GM12878 (cell line): ENCODE results near the gene P4HA3. TPM values are rescaled to one million over a fixed set of nuclear protein-coding genes. Genes with fewer than 3 reads are reported as not detected.

ENCODE experiments used
- ATF7 ChIP-seq: fragments of 450-650 bp; IDR thresholded peaks from 2 replicates; pipeline ENCODE4 v1.6.1; 2016; ENCODE audit warnings: low read depth, mild to moderate bottlenecking
- CHD1 ChIP-seq: IDR thresholded peaks from 2 replicates; pipeline ENCODE4 v1.6.1; 2012; ENCODE audit warnings: low read depth, low read length, improper control_type of control experiment
- CREB1 ChIP-seq: IDR thresholded peaks from 2 replicates; pipeline ENCODE4 v1.6.1; 2012; ENCODE audit warnings: low read depth, mild to moderate bottlenecking, inconsistent platforms
- HDGF ChIP-seq: fragments of 450-650 bp; IDR thresholded peaks from 2 replicates; pipeline ENCODE4 v1.6.1; 2016; ENCODE audit warnings: antibody characterized with exemption
- TBL1XR1 ChIP-seq: IDR thresholded peaks from 2 replicates; pipeline ENCODE4 v1.6.1; 2012; ENCODE audit warnings: low read depth, low read length, improper control_type of control experiment
- polyA plus RNA-seq, 11 experiments: library from polyadenylated mRNA; depleted of rRNA in 4 of 11; unstranded in 6 of 11; stranded (reverse) in 5 of 11; fragments of >200 nt; fragmentation: Nextera tagmentation in 4 of 11; fragmentation: Illumina TruSeq in 1 of 11; extraction: Ambion mirVana in 4 of 11; extraction: Trizol in 1 of 11; gene quantifications; 1 replicate in 1 of 11; 2 replicates in 10 of 11; pipeline versions ENCODE4 v1.2.1 to v1.2.3, GENCODE V29; 2011 to 2016; ENCODE audit warnings: inconsistent platforms in 2 of 11, missing spikeins in 2 of 11, low read depth in 1 of 11
- total RNA-seq, 4 experiments: library from RNA; depleted of rRNA in 3 of 4; stranded (reverse); fragments of >200 nt in 3 of 4; fragmentation: Illumina TruSeq in 1 of 4; extraction: Trizol in 1 of 4; gene quantifications; 2 replicates each; pipeline versions ENCODE4 v1.2.1 to v1.2.3, GENCODE V29; 2013 to 2021
- TF ChIP-seq, protein P1 (sequence below): IDR thresholded peaks from 2 replicates; pipeline ENCODE4 v1.6.1; 2012; ENCODE audit warnings: low read length, inconsistent platforms
- TF ChIP-seq, protein P2 (sequence below): IDR thresholded peaks from 2 replicates; pipeline ENCODE4 v1.6.1; 2012; ENCODE audit warnings: improper control_type of control experiment, low read depth, low read length; ENCODE audit not compliant: insufficient replicate concordance

Gene P4HA3
- total and polyA plus RNA-seq, 10 of the 15 experiments (the other 5 are each of a cell fraction or from before 2014, with no cell fraction given), result 0.08 TPM; not detected in 9

DNA sequence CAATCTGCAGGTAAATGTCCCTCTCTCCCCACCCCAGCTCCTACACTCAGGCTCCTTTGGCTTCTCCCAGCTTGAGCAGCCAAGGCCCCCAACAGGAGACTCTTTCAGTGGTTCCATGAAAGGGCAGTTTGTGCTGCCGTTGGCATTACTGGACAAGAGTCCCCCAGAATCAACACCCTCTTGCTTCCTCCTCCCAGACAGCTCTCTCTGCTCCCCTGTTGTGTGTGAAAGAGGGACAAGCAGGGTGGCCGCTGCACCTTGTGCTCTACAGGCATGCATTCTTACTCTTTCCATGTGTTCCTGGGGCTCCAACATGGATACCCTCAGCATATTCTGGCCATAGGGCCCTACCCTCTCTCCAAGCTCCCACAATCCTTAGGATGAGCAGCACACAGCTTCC is 48.7 kb downstream of the P4HA3 start (continued):
- TF ChIP-seq, protein P1, sequence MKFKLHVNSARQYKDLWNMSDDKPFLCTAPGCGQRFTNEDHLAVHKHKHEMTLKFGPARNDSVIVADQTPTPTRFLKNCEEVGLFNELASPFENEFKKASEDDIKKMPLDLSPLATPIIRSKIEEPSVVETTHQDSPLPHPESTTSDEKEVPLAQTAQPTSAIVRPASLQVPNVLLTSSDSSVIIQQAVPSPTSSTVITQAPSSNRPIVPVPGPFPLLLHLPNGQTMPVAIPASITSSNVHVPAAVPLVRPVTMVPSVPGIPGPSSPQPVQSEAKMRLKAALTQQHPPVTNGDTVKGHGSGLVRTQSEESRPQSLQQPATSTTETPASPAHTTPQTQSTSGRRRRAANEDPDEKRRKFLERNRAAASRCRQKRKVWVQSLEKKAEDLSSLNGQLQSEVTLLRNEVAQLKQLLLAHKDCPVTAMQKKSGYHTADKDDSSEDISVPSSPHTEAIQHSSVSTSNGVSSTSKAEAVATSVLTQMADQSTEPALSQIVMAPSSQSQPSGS, result no peak
- TF ChIP-seq TBL1XR1 (no peak), HDGF (no peak), ATF7 (no peak), CREB1 (no peak), CHD1 (no peak)
- TF ChIP-seq, protein P2, sequence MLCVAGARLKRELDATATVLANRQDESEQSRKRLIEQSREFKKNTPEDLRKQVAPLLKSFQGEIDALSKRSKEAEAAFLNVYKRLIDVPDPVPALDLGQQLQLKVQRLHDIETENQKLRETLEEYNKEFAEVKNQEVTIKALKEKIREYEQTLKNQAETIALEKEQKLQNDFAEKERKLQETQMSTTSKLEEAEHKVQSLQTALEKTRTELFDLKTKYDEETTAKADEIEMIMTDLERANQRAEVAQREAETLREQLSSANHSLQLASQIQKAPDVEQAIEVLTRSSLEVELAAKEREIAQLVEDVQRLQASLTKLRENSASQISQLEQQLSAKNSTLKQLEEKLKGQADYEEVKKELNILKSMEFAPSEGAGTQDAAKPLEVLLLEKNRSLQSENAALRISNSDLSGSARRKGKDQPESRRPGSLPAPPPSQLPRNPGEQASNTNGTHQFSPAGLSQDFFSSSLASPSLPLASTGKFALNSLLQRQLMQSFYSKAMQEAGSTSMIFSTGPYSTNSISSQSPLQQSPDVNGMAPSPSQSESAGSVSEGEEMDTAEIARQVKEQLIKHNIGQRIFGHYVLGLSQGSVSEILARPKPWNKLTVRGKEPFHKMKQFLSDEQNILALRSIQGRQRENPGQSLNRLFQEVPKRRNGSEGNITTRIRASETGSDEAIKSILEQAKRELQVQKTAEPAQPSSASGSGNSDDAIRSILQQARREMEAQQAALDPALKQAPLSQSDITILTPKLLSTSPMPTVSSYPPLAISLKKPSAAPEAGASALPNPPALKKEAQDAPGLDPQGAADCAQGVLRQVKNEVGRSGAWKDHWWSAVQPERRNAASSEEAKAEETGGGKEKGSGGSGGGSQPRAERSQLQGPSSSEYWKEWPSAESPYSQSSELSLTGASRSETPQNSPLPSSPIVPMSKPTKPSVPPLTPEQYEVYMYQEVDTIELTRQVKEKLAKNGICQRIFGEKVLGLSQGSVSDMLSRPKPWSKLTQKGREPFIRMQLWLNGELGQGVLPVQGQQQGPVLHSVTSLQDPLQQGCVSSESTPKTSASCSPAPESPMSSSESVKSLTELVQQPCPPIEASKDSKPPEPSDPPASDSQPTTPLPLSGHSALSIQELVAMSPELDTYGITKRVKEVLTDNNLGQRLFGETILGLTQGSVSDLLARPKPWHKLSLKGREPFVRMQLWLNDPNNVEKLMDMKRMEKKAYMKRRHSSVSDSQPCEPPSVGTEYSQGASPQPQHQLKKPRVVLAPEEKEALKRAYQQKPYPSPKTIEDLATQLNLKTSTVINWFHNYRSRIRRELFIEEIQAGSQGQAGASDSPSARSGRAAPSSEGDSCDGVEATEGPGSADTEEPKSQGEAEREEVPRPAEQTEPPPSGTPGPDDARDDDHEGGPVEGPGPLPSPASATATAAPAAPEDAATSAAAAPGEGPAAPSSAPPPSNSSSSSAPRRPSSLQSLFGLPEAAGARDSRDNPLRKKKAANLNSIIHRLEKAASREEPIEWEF, result no peak
